ENCODE results near the gene CSTB.

DNA sequence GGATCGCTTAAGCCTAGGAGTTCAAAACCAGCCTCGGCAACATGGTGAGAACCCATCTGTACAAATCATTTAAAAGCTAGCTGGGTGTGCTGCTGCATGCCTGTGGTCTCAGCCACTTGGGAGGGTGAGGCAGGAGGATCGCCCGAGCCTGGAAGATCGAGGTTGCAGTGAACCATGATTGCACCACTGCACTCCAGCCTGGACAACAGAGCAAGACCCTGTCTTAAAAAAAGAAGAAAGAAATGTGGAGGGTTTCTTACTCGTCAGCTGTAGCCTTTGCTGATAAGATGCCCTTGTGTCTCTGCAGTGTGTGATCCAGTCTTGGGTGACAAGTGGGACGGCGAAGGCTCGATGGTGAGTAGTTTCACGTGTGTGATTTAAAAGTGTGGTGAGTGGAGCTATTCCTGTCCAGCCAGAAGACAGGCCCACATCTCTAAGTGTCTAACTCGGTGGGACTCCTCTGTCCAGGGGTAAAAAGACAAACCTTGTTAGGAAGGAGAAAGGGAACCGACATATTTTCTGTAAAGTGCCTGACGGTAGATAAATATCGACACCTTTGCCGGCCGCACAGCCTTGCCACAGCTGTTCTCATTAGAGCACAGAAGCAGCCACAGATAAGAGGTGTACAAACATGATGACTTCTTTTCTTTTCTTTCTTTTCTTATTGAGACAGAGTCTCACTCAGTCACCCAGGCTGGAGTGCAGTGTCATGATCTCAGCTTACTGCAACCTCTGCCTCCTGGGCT, 30.2 kb downstream of the CSTB start:
- TF ChIP-seq CTCF (IDR thresholded peaks at IDR 0.05) (no peak), POLR2A (IDR thresholded peaks at IDR 0.05) (no peak), POLR2AphosphoS5 (IDR thresholded peaks at IDR 0.05) (no peak)
